H9 (cell line): Measurements from ENCODE around the gene PM20D1. TPM values are rescaled to one million over a fixed set of nuclear protein-coding genes. Genes with fewer than 3 reads are reported as not detected.

Experiments
- DNase-seq: peaks from one replicate; pipeline ENCODE4 v3.0.0-alpha.2; 2017
- H2AFZ ChIP-seq: one replicate; pipeline ENCODE4 v1.6.1; 2013; ENCODE audit warnings: mild to moderate bottlenecking, low read length, control low read depth, moderate library complexity
- H2AK5ac ChIP-seq: 2 replicates; pipeline ENCODE4 v1.6.1; 2013; ENCODE audit warnings: low read length, control low read depth, mixed read lengths; ENCODE audit not compliant: insufficient read length
- H2BK120ac ChIP-seq: one replicate; pipeline ENCODE4 v1.6.1; 2013; ENCODE audit warnings: low read depth, mild to moderate bottlenecking, low read length, control low read depth, inconsistent platforms; ENCODE audit not compliant: poor library complexity, severe bottlenecking
- H2BK12ac ChIP-seq: 2 replicates; pipeline ENCODE4 v1.6.1; 2013; ENCODE audit warnings: low read length, control low read depth, mixed read lengths, low read depth; ENCODE audit not compliant: insufficient read length
- H2BK15ac ChIP-seq: 2 replicates; pipeline ENCODE4 v1.6.1; 2013; ENCODE audit warnings: low read depth, low read length, control low read depth
- H2BK20ac ChIP-seq: one replicate; pipeline ENCODE4 v1.6.1; 2013; ENCODE audit warnings: low read depth, mild to moderate bottlenecking, low read length, control low read depth, inconsistent platforms; ENCODE audit not compliant: poor library complexity, severe bottlenecking
- H2BK5ac ChIP-seq: 2 replicates; pipeline ENCODE4 v1.6.1; 2013; ENCODE audit warnings: low read length, control low read depth, mixed read lengths; ENCODE audit not compliant: insufficient read length
- H3K14ac ChIP-seq: 2 replicates; pipeline ENCODE4 v1.6.1; 2013; ENCODE audit warnings: low read length, control low read depth; ENCODE audit not compliant: insufficient read depth
- H3K18ac ChIP-seq: 2 replicates; pipeline ENCODE4 v1.6.1; 2013; ENCODE audit warnings: low read depth, mild to moderate bottlenecking, mixed read lengths, low read length, control low read depth; ENCODE audit not compliant: insufficient read length
- H3K23ac ChIP-seq: 2 replicates; pipeline ENCODE4 v1.6.1; 2013; ENCODE audit warnings: low read length, control low read depth, mixed read lengths, low read depth; ENCODE audit not compliant: insufficient read length
- H3K23me2 ChIP-seq: 2 replicates; pipeline ENCODE4 v1.6.1; 2013; ENCODE audit warnings: low read depth, mild to moderate bottlenecking, mixed read lengths, low read length, control low read depth; ENCODE audit not compliant: insufficient read length, poor library complexity, severe bottlenecking
- H3K27ac ChIP-seq: 2 replicates; pipeline ENCODE4 v1.5.1; 2013; ENCODE audit warnings: low read length, control low read depth, mixed read lengths, low read depth; ENCODE audit not compliant: insufficient read length
- H3K27me3 ChIP-seq: 2 replicates; pipeline ENCODE4 v1.6.1; 2013; ENCODE audit warnings: low read length, control low read depth, inconsistent platforms; ENCODE audit not compliant: insufficient read depth
- H3K4ac ChIP-seq: 2 replicates; pipeline ENCODE4 v1.6.1; 2013; ENCODE audit warnings: low read depth, mild to moderate bottlenecking, control low read depth, inconsistent platforms, low read length, moderate library complexity
- H3K4me1 ChIP-seq: 2 replicates; pipeline ENCODE4 v1.6.1; 2013; ENCODE audit warnings: low read length, control low read depth, inconsistent platforms; ENCODE audit not compliant: insufficient read depth
- H3K4me2 ChIP-seq: 2 replicates; pipeline ENCODE4 v1.6.1; 2013; ENCODE audit warnings: low read length, control low read depth, mixed read lengths; ENCODE audit not compliant: insufficient read length, insufficient read depth
- H3K56ac ChIP-seq: 2 replicates; pipeline ENCODE4 v1.6.1; 2013; ENCODE audit warnings: low read depth, mild to moderate bottlenecking, mixed read lengths, low read length, control low read depth; ENCODE audit not compliant: insufficient read length
- H3K79me1 ChIP-seq: 2 replicates; pipeline ENCODE4 v1.6.1; 2013; ENCODE audit warnings: low read depth, mild to moderate bottlenecking, moderate library complexity, low read length, control low read depth, inconsistent platforms; ENCODE audit not compliant: insufficient read depth, poor library complexity, severe bottlenecking
- H3K79me2 ChIP-seq: 2 replicates; pipeline ENCODE4 v1.6.1; 2013; ENCODE audit warnings: low read length, control low read depth, inconsistent platforms; ENCODE audit not compliant: insufficient read depth
- H3K9ac ChIP-seq: 2 replicates; pipeline ENCODE4 v1.6.1; 2013; ENCODE audit warnings: low read length, control low read depth, mixed read lengths; ENCODE audit not compliant: insufficient read length; ENCODE audit errors: extremely low read depth
- H3K9me3 ChIP-seq: one replicate; pipeline ENCODE4 v1.6.1; 2013; ENCODE audit warnings: low read depth, low read length, inconsistent platforms; ENCODE audit not compliant: control insufficient read depth
- H3T11ph ChIP-seq: one replicate; pipeline ENCODE4 v1.6.1; 2013; ENCODE audit warnings: mild to moderate bottlenecking, low read length, control low read depth, inconsistent platforms
- H4K20me1 ChIP-seq: one replicate; pipeline ENCODE4 v1.6.1; 2013; ENCODE audit not compliant: control insufficient read depth, insufficient read length, insufficient read depth
- H4K5ac ChIP-seq: 2 replicates; pipeline ENCODE4 v1.6.1; 2013; ENCODE audit warnings: low read depth, mild to moderate bottlenecking, mixed read lengths, low read length, control low read depth; ENCODE audit not compliant: insufficient read length
- H4K8ac ChIP-seq: replicated peaks from 2 replicates; pipeline ENCODE4 v1.6.1; 2013; ENCODE audit warnings: low read length, control low read depth, mixed read lengths, low read depth; ENCODE audit not compliant: insufficient read length
- H4K91ac ChIP-seq: 2 replicates; pipeline ENCODE4 v1.6.1; 2013; ENCODE audit warnings: low read depth, mild to moderate bottlenecking, moderate library complexity, mixed read lengths, low read length, control low read depth; ENCODE audit not compliant: insufficient read length
- H3K27ac Mint-ChIP-seq, 3 experiments: 2 replicates in 2 of 3; 3 replicates in 1 of 3; pipeline ENCODE4 v1.8.0; 2020 to 2021; ENCODE audit warnings: mixed read lengths in 3 of 3, mild to moderate bottlenecking in 1 of 3, moderate library complexity in 1 of 3
- H3K27me3 Mint-ChIP-seq: 2 replicates; pipeline ENCODE4 v1.8.0; 2021; ENCODE audit warnings: low read depth, mild to moderate bottlenecking, moderate library complexity, mixed read lengths
- H3K36me3 Mint-ChIP-seq, 3 experiments: 2 replicates in 2 of 3; 3 replicates in 1 of 3; pipeline ENCODE4 v1.8.0; 2020 to 2021; ENCODE audit warnings: low read depth in 3 of 3, mixed read lengths in 3 of 3; ENCODE audit not compliant: insufficient read depth in 1 of 3
- H3K4me1 Mint-ChIP-seq, 2 experiments: 2 replicates each; pipeline ENCODE4 v1.8.0; 2020; ENCODE audit warnings: mixed read lengths in 2 of 2
- H3K4me3 Mint-ChIP-seq, 2 experiments: 2 replicates in 1 of 2; 3 replicates in 1 of 2; pipeline ENCODE4 v1.8.0; 2020 to 2021; ENCODE audit warnings: mild to moderate bottlenecking in 2 of 2, mixed read lengths in 2 of 2, moderate library complexity in 1 of 2
- H3K9me3 Mint-ChIP-seq, 2 experiments: 2 replicates in 1 of 2; 3 replicates in 1 of 2; pipeline ENCODE4 v1.8.0; 2020; ENCODE audit warnings: mild to moderate bottlenecking in 2 of 2, mixed read lengths in 2 of 2, moderate library complexity in 1 of 2
- WGBS: extraction: QIAGEN DNeasy Blood & Tissue Kit; methylation state at CpG from one replicate; pipeline ENCODE4 v1.1.7; 2013; ENCODE audit warnings: missing lambda C conversion rate, low lambda C conversion rate, mixed read lengths; ENCODE audit not compliant: insufficient read length; ENCODE audit errors: extremely low coverage; 5-methylcytosine and 5-hydroxymethylcytosine counted together
- total RNA-seq: library from RNA; stranded (reverse); gene quantifications from 2 replicates; pipeline ENCODE4 v1.2.1, GENCODE V29; 2021
- TF ChIP-seq, protein P1 (sequence below): fragments of 200-600 bp; sonication (generic); conservative IDR thresholded peaks from 3 replicates; pipeline ENCODE4 v1.8.0; 2021; ENCODE audit warnings: antibody characterized with exemption, mild to moderate bottlenecking

The PM20D1 gene
- total RNA-seq, 1 experiment from 2014 or later = not detected

- no peak overlapping the region for H2AFZ ChIP-seq
- H3K4ac ChIP-seq = no peak overlapping the region
- H3K9ac ChIP-seq = no peak overlapping the region
- H3K4me3 Mint-ChIP-seq = no peak overlapping the region
- H3K4me2 ChIP-seq = no peak overlapping the region
- peaks cover 11 to 36% (median 27%) of the 10 kb centered on the region in 3 experiments for H3K36me3 Mint-ChIP-seq
- DNase-seq = no peak
- no peak overlapping the region for H3K14ac ChIP-seq
- TF ChIP-seq, protein P1, sequence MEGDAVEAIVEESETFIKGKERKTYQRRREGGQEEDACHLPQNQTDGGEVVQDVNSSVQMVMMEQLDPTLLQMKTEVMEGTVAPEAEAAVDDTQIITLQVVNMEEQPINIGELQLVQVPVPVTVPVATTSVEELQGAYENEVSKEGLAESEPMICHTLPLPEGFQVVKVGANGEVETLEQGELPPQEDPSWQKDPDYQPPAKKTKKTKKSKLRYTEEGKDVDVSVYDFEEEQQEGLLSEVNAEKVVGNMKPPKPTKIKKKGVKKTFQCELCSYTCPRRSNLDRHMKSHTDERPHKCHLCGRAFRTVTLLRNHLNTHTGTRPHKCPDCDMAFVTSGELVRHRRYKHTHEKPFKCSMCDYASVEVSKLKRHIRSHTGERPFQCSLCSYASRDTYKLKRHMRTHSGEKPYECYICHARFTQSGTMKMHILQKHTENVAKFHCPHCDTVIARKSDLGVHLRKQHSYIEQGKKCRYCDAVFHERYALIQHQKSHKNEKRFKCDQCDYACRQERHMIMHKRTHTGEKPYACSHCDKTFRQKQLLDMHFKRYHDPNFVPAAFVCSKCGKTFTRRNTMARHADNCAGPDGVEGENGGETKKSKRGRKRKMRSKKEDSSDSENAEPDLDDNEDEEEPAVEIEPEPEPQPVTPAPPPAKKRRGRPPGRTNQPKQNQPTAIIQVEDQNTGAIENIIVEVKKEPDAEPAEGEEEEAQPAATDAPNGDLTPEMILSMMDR = no peak
- H3T11ph ChIP-seq = no peak overlapping the region
- H3K4me1 Mint-ChIP-seq = peaks cover 10 to 11% of the 10 kb centered on the region in 2 experiments
- no peak overlapping the region for H2BK5ac ChIP-seq
- no peak overlapping the region for H4K91ac ChIP-seq
- no peaks in the 10 kb centered on the region for H4K20me1 ChIP-seq
- H3K27ac ChIP-seq = no peak overlapping the region
- H2BK120ac ChIP-seq = no peak overlapping the region
- H3K9me3 Mint-ChIP-seq = no peaks in the 10 kb centered on the region
- no peaks in the 10 kb centered on the region for H3K4me1 ChIP-seq
- H3K56ac ChIP-seq = no peak overlapping the region
- no CpG with 5 or more reads among the region's 7 CpGs for WGBS
- H3K18ac ChIP-seq = no peak overlapping the region
- no peak overlapping the region for H2BK12ac ChIP-seq
- H2AK5ac ChIP-seq = no peak overlapping the region
- H4K8ac ChIP-seq = no peak overlapping the region
- H3K9me3 ChIP-seq = no peaks in the 10 kb centered on the region
- no peak overlapping the region for H2BK20ac ChIP-seq
- H3K79me2 ChIP-seq = no peaks in the 10 kb centered on the region
- no peaks in the 10 kb centered on the region for H3K23me2 ChIP-seq
- H3K27ac Mint-ChIP-seq = peak overlapping the region in 2 of 3 experiments; percentile 8; a peak in 2 of 7 replicates
- H3K27me3 ChIP-seq = no peaks in the 10 kb centered on the region
- no peaks in the 10 kb centered on the region for H3K79me1 ChIP-seq
- no peak overlapping the region for H2BK15ac ChIP-seq
- H3K23ac ChIP-seq = no peak overlapping the region
- no peak overlapping the region for H4K5ac ChIP-seq
- no peaks in the 10 kb centered on the region for H3K27me3 Mint-ChIP-seq
Observed at GRCh38 chr1:205800981-205801703, 48.8 kb downstream of the PM20D1 start.
